HEK293T (cell line): ENCODE measurements around the gene MPRIP.

Experiments used
- FOXA1 ChIP-seq: fragments of 450-650 bp; IDR thresholded peaks from 2 replicates; pipeline ENCODE4 v1.6.1; 2016; ENCODE audit warnings: mild to moderate bottlenecking
- FOXK2 ChIP-seq: fragments of 450-650 bp; IDR thresholded peaks from 2 replicates; pipeline ENCODE4 v1.6.1; 2016; ENCODE audit warnings: mild to moderate bottlenecking
- SP1 ChIP-seq: fragments of 450-650 bp; IDR thresholded peaks from 2 replicates; pipeline ENCODE4 v1.6.1; 2017

DNA sequence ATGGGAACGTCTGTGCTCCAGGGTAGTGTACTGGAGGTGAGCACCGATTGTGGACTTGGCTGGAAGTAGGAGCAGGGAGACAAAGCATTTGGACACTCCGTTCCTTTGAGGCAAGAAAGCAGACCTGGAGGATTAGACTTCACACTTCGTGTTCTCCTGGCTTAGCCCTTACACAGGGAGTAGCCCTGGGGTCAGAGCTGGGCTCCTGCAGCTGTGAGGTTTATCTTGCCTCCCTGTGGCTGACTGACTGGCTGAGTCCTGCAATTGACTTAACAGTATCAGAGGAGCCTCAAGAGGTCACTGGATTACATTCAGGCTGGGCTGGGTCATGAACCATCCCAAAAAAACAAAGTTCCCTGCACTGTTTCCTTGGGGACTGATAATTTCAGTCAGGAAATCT, 37.1 kb downstream of the MPRIP start:
- TF ChIP-seq FOXA1 (no peak), FOXK2 (no peak), SP1 (no peak)
